Spinal cord (tissue), 10 donors: ENCODE data around the gene MPP1. TPM values are rescaled to one million over a fixed set of nuclear protein-coding genes. Genes with fewer than 3 reads are reported as not detected.
A peak's percentile ranks its signal among the peaks of the same experiment; 100 is the strongest.

Source experiments
- DNase-seq, 6 donors: peaks; one replicate each; pipeline versions ENCODE4 v3.0.0 to v3.0.0-alpha.2; 2013 to 2015; ENCODE audit warnings: low spot score in 6 of 6, low read depth in 4 of 6
- H3K27ac ChIP-seq: one replicate; pipeline ENCODE4 v1.5.1; 2013; ENCODE audit warnings: low read depth, low read length, control low read depth
- H3K27me3 ChIP-seq: one replicate; pipeline ENCODE4 v1.6.1; 2013; ENCODE audit warnings: low read length; ENCODE audit not compliant: control insufficient read depth, insufficient read depth
- H3K36me3 ChIP-seq: one replicate; pipeline ENCODE4 v1.6.1; 2013; ENCODE audit warnings: low read length; ENCODE audit not compliant: control insufficient read depth, insufficient read depth
- H3K4me1 ChIP-seq: one replicate; pipeline ENCODE4 v1.6.1; 2013; ENCODE audit warnings: low read length; ENCODE audit not compliant: control insufficient read depth, insufficient read depth
- H3K4me3 ChIP-seq: one replicate; pipeline ENCODE4 v1.5.1; 2013; ENCODE audit warnings: low read depth, low read length, control low read depth
- H3K9me3 ChIP-seq: one replicate; pipeline ENCODE4 v1.6.1; 2013; ENCODE audit warnings: low read length; ENCODE audit not compliant: control insufficient read depth, insufficient read depth
- WGBS: methylation state at CpG from one replicate; pipeline ENCODE4 v1.1.5; 2013; ENCODE audit warnings: missing lambda C conversion rate; ENCODE audit not compliant: insufficient coverage; 5-methylcytosine and 5-hydroxymethylcytosine counted together
- polyA plus RNA-seq, 2 donors: library from polyadenylated mRNA; unstranded; fragments of 120-200 nt; gene quantifications; one replicate each; pipeline ENCODE4 v1.2.1, GENCODE V29; 2013; ENCODE audit not compliant: insufficient read length in 2 of 2
- total RNA-seq, 2 donors: library from RNA; depleted of rRNA in 1 of 2; stranded (reverse); fragments of 120-200 nt in 1 of 2; fragments of >200 nt in 1 of 2; gene quantifications; one replicate each; pipeline versions ENCODE4 v1.2.3 to v1.2.4, GENCODE V29; 2013 to 2014
- donor health status: healthy.

Gene MPP1
- total and polyA plus RNA-seq, 4 donors, result 36.6 to 47.2 (median 43.4) TPM

DNA sequence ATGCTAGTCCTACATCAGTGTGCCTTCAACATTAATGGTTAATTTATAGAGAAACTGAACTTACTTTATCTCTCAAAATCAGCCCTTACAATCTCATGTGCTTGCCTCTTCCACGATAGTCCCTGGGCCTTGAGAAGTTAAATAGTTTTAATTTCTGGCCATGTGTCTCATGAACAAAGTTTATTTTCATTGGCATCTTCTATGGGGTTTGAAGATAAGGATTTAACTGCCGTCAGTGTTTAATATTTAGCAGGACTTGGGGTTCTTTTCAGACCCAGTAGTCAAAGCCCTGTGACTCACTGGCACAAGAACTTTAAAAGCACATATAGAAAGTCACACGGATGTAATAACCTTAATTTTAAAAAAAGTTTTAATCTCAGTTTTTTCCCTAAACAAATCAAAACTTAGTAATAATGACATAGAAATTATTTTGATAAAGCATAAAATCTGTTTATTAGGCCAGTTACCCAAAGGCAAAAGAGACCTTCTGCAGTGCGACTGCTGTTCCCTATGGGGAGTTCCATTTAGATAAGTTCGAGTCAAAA lies 10.1 kb upstream of the MPP1 start:
- H3K4me1 ChIP-seq, result no peaks in the 10 kb centered on the region
- no peak overlapping the region for H3K4me3 ChIP-seq
- H3K27me3 ChIP-seq, result no peaks in the 10 kb centered on the region
- no peaks in the 10 kb centered on the region for H3K36me3 ChIP-seq
- H3K9me3 ChIP-seq, result no peaks in the 10 kb centered on the region
- H3K27ac ChIP-seq, result no peak overlapping the region
- no peak for DNase-seq
- no CpG with 5 or more reads among the region's 5 CpGs for WGBS

DNA sequence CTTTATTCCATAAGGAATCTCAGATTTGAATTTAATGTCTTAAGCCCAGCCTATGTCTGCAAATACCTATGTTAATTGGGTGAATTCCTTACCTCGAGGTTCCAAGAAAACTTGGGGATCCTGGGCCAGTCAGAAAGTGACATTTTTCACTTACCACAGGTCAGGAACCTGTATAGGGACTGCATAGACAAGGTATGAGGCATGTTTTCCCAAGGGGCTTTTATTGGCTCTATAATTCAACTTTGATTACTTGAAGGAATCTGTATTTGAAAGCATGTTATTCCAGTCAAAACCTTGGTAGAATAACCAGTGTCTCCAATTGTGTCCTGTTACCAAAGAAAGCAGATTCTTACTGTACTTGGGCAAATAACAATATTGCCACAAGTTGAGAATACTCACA lies 8.5 kb upstream of the MPP1 start:
- Histone ChIP-seq H3K27me3 (no peaks in the 10 kb centered on the region), H3K9me3 (no peaks in the 10 kb centered on the region), H3K4me1 (no peaks in the 10 kb centered on the region), H3K4me3 (no peak overlapping the region), H3K27ac (no peak overlapping the region), H3K36me3 (no peaks in the 10 kb centered on the region)
- WGBS, result no CpG with 5 or more reads among the region's 1 CpG
- DNase-seq, result no peak

DNA sequence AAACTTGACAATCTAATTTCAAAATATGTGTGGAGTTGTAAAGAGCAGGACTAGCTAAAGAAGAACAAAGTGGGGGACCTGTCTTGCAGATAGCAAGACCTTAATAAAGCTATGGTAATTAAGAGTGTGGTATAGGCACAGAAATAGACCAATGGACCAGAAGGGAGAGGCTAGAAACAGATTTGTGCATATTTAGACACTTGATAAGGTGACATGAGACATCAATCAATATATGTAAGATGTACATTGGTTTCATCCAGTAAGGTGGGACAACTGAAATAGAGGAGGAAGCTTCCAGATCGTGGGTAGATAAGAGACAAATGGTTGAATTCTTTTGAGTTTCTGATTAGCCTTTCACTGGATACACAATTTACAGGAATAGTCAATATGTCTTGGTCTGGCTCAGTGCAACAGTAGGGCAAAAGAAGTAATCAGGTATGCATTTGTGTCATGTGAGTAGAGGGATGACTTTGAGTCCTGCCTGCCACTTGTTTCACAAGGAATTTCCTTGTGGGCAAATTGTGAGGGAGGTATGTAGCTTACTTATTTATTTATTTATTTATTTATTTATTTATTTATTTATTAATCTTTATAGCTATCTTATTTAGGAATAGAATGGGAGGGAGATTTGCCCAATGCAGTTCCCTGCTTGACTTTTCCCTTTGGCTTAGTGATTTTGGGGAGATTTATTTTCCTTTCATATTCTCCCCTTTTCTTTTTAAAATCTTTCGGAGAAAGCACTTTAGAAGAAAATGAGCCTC lies 7.2 kb upstream of the MPP1 start:
- H3K9me3 ChIP-seq, result no peaks in the 10 kb centered on the region
- H3K27ac ChIP-seq, result no peak overlapping the region
- no peak for DNase-seq
- WGBS, result 20% methylated on average over 1 of the region's 2 CpGs
- no peaks in the 10 kb centered on the region for H3K4me1 ChIP-seq
- H3K36me3 ChIP-seq, result no peaks in the 10 kb centered on the region
- H3K27me3 ChIP-seq, result no peaks in the 10 kb centered on the region
- no peak overlapping the region for H3K4me3 ChIP-seq

DNA sequence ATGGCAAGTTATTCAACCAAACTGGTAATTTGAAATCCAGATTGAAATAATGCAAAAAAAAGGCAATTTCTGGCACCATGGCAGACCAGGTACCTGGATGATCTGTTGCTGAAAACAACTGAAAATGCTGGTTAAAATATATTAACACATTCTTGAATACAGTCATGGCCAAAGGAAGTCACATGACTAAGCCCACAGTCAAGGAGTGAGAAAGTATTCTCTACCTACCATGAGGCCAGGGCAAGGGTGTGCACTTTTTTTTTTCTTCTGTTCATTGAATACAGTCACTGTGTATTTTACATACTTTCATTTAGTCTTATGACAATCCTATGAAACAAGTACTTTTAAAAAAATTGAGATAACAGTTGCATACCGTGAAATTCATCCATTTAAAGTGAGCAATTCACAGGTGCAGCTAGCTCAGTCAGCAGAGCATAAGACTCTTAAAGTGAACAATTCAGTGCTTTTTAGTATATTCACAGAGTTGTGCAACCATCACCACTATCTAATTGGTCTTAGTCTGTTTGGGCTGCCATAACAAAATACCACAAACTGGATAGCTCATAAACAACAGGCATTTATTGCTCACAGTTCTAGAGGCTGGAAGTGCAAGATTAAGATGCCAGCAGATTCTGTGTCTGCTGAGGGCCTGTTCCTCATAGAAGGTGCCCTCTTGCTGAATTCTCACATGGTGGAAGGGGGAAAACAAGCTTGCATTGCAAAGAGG lies 4.8 kb upstream of the MPP1 start:
- no peak for DNase-seq
- Histone ChIP-seq H3K4me1 (peaks cover under 1% of the 10 kb centered on the region), H3K4me3 (no peak overlapping the region), H3K36me3 (no peaks in the 10 kb centered on the region), H3K27ac (no peak overlapping the region), H3K9me3 (no peaks in the 10 kb centered on the region), H3K27me3 (no peaks in the 10 kb centered on the region)
- no CpG with 5 or more reads among the region's 1 CpG for WGBS

DNA sequence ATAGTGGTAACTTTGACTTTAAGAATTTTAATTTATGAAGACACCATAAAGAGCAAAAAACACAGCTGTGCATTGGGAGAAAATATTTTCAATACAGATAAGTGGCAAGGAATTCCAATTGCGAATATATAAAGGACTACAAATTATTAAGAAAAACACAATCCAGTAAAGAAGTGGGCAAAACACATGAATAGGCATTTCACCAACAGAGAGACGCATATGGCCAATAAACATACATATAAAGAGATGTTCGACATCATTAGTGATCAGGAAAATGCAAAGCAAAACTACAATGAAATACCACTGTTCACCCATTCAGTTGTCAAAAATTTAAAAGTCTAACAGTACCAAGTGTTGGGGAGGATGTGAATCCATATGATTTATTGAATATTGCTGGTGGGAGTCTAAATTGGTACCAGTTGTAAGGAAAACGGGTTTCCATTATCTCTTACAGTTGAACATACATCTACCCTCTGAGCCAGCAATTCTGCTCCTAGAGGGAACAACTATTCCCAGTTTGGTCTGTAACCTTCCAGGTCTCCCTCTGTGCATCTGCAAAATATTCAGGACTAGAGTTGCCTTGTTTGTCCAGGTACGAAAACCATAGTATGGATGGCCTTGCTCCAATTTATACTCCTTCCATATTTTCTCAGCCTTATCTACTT lies 1.7 kb upstream of the MPP1 start:
- no peaks in the 10 kb centered on the region for H3K9me3 ChIP-seq
- H3K4me1 ChIP-seq, result peaks cover 3% of the 10 kb centered on the region
- no peak overlapping the region for H3K27ac ChIP-seq
- H3K4me3 ChIP-seq, result no peak overlapping the region
- WGBS, result 88% methylated on average over 1 of the region's 5 CpGs
- no peaks in the 10 kb centered on the region for H3K27me3 ChIP-seq
- no peaks in the 10 kb centered on the region for H3K36me3 ChIP-seq
- no peak for DNase-seq

DNA sequence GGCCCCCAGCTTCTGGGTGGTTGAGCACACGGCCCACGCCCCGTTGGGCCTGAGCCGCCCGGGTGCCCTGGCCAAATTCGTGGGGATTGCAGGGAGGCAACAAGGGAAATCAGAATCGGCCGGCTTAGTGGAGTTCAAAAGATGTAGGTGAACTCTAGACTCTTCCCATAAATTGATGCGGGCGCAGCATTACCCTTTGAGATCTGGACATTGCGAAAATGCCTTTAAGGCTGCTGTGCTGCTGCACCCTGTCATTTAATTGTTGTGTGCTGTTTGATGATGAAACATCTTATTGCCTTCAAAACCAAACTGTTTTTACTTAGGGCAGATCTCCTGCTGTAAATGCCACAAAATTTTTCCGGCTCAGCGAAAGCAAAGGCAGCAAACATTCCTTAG lies 409 bp upstream of the MPP1 start:
- Histone ChIP-seq H3K4me3 (peak overlapping the region; percentile 58), H3K27me3 (no peaks in the 10 kb centered on the region), H3K27ac (peak overlapping the region; percentile 12), H3K36me3 (no peaks in the 10 kb centered on the region), H3K4me1 (peaks cover 3% of the 10 kb centered on the region), H3K9me3 (no peaks in the 10 kb centered on the region)
- 25% methylated on average over 10 of the region's 13 CpGs for WGBS
- DNase-seq, result no peak

DNA sequence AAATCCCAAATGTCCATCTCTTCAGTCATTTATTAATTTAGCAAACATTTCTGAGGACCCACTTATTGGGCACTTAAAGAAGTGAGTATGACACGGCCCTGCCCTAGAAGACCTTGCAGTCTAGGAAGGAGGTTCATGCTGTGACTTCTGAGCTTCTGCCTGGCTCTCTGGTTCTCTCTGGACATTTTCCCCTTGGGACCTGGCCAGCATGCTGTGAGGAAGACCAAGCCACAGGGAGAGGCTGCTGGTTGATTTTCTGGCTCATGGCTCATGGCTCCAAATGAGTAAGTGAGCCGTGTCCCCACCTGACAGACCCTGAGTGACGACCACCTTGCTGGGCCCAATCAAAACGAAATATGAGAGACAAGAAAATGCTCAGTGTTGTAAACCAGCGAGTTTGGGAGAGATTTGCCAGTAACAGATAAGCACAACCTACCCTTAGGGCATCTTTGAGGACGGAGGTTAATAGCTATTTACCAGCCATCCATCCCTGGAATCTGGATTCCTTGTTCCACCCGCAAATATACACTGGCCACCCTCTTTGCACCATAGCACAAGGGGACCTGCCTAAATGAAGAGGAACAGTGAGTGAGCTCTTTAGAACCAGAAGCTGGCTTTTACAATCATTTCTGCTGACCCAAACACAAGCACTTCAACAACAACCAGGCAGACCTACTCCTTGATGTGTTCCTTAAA lies 876 bp downstream of the MPP1 start:
- 42% methylated on average over 4 of the region's 7 CpGs for WGBS
- H3K27me3 ChIP-seq, result no peaks in the 10 kb centered on the region
- no peak for DNase-seq
- H3K36me3 ChIP-seq, result no peaks in the 10 kb centered on the region
- H3K27ac ChIP-seq, result peak overlapping the region; percentile 33
- peaks cover 9% of the 10 kb centered on the region for H3K4me1 ChIP-seq
- H3K9me3 ChIP-seq, result no peaks in the 10 kb centered on the region
- H3K4me3 ChIP-seq, result peak overlapping the region; percentile 58

DNA sequence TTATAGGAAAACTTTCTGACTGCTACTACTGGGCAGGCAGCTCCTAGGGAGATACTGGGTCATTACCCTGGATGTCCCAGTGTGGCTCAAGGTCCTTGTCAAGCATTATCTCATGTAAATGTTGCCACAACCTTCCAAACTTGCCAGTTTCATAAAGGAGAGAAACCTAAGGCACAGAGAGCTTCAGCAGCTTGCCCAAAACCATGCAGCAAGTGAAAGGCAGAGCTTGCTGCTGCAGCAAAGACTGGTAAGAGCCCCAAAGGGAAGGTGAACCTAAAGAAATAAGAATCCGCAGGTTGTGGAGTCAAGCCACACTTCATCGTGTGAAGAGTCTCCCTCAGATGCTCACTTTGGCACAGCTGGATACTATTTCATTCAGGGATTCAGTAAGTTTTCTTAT lies 2.3 kb downstream of the MPP1 start:
- Histone ChIP-seq H3K27ac (no peak overlapping the region), H3K4me3 (no peak overlapping the region), H3K4me1 (peaks cover 9% of the 10 kb centered on the region), H3K27me3 (no peaks in the 10 kb centered on the region), H3K9me3 (no peaks in the 10 kb centered on the region), H3K36me3 (no peaks in the 10 kb centered on the region)
- 54% methylated on average over 2 of the region's 2 CpGs for WGBS
- no peak for DNase-seq

DNA sequence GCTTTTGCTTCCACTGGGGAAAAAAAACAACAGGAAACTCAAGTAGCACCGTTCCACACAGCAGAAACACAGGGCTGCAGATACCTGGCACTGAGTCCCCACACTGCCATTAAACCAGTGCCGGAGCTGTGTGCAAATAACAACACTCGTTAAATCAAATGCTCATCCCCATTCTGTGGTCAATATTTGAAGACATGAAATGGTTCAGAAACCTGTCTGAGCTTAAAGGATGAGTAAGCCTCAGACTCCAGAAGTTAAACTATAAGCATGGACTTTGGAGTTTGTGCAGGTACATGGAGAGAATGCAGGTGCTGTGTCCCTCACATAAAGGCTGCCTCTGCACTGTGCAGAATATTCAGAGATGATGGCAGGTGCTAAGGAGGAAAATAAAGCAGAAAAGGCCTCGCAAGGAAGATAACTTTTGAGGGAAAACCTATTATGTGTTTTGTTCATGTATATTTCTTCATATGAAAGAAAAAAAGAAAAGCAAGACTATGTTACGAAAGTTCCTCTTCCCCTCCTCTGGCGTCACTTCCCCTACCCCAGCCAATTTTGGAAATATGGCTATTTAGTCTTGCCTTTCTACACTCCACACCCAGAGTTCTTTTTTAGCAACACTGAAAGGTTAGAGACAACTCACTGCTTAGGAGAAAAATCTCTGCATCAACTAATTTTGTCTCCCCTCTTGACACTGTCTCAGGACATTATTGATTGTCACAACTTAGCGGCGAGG lies 4.6 kb downstream of the MPP1 start:
- no peak for DNase-seq
- no peak overlapping the region for H3K27ac ChIP-seq
- no peaks in the 10 kb centered on the region for H3K27me3 ChIP-seq
- H3K4me3 ChIP-seq, result no peak overlapping the region
- 71% methylated on average over 1 of the region's 8 CpGs for WGBS
- no peaks in the 10 kb centered on the region for H3K9me3 ChIP-seq
- no peaks in the 10 kb centered on the region for H3K36me3 ChIP-seq
- peaks cover 9% of the 10 kb centered on the region for H3K4me1 ChIP-seq
